CD4-positive, alpha-beta T cell (primary cell): ENCODE results near the gene DDX17. TPM values are rescaled to one million over a fixed set of nuclear protein-coding genes. Genes with fewer than 3 reads are reported as not detected.

Experiments used
- ATAC-seq: fragments of 200-7000 bp; cut with Tn5 transposase; one replicate; pipeline ENCODE4 v1.10.0; 2022; ENCODE audit warnings: mild to moderate bottlenecking; ENCODE audit not compliant: poor library complexity
- CTCF ChIA-PET: fragments of 350-600 bp; sonication (Branson Sonifier 250); formaldehyde crosslinking; loops from one replicate; lab custom pipeline; 2021; ENCODE audit warnings: antibody characterized with exemption, inconsistent platforms; lab: Charles Lee
- POLR2A ChIA-PET: fragments of 350-600 bp; sonication (Branson Sonifier 250); formaldehyde crosslinking; loops from one replicate; lab custom pipeline; 2021; ENCODE audit warnings: antibody characterized with exemption, inconsistent platforms; lab: Charles Lee
- DNase-seq, 14 experiments: peaks; one replicate each; pipeline ENCODE4 v3.0.0-alpha.2; 2013 to 2020; ENCODE audit warnings: mixed read lengths in 2 of 14
- H3K27ac ChIP-seq, 2 donors: one replicate each; pipeline versions ENCODE4 v1.5.1 to v1.7.0; 2013; ENCODE audit warnings: low read length in 2 of 2, low read depth in 1 of 2, mild to moderate bottlenecking in 1 of 2
- H3K27me3 ChIP-seq, 2 experiments: 1 replicate in 1 of 2; 2 replicates in 1 of 2; pipeline versions ENCODE4 v1.6.1 to v1.7.0; 2013; ENCODE audit warnings: low read length in 2 of 2, control low read depth in 1 of 2, mild to moderate bottlenecking in 1 of 2, moderate library complexity in 1 of 2; ENCODE audit not compliant: insufficient read depth in 2 of 2, control insufficient read depth in 1 of 2
- H3K36me3 ChIP-seq: one replicate; pipeline ENCODE4 v1.6.1; 2013; ENCODE audit warnings: low read length, control low read depth; ENCODE audit not compliant: insufficient read depth
- H3K4me1 ChIP-seq: one replicate; pipeline ENCODE4 v1.6.1; 2013; ENCODE audit warnings: low read length, control low read depth; ENCODE audit not compliant: insufficient read depth
- H3K4me3 ChIP-seq: one replicate; pipeline ENCODE4 v1.5.1; 2013; ENCODE audit warnings: mild to moderate bottlenecking, low read length, moderate library complexity
- H3K9me3 ChIP-seq, 2 experiments: 1 replicate in 1 of 2; 2 replicates in 1 of 2; pipeline versions ENCODE4 v1.6.1 to v1.7.0; 2013; ENCODE audit warnings: low read length in 2 of 2, mild to moderate bottlenecking in 2 of 2, control low read depth in 1 of 2, moderate library complexity in 1 of 2; ENCODE audit not compliant: control insufficient read depth in 1 of 2, insufficient read depth in 1 of 2
- H3K27ac Mint-ChIP-seq: one replicate; pipeline ENCODE4 v1.8.0; 2020; ENCODE audit warnings: mixed read lengths
- H3K27me3 Mint-ChIP-seq: one replicate; pipeline ENCODE4 v1.8.0; 2021; ENCODE audit warnings: mixed read lengths
- H3K36me3 Mint-ChIP-seq: one replicate; pipeline ENCODE4 v1.8.0; 2021; ENCODE audit warnings: low read depth, mixed read lengths
- H3K4me1 Mint-ChIP-seq: one replicate; pipeline ENCODE4 v1.8.0; 2021; ENCODE audit warnings: low read depth, mixed read lengths
- H3K4me3 Mint-ChIP-seq: one replicate; pipeline ENCODE4 v1.8.0; 2020; ENCODE audit warnings: mild to moderate bottlenecking, mixed read lengths
- H3K9me3 Mint-ChIP-seq: one replicate; pipeline ENCODE4 v1.8.0; 2020; ENCODE audit warnings: mixed read lengths
- CTCF ChIP-seq: fragments of 200-600 bp; IDR thresholded peaks from one replicate; pipeline ENCODE4 v1.8.0; 2022; ENCODE audit warnings: antibody characterized with exemption, mild to moderate bottlenecking
- intact Hi-C, 2 experiments: fragments of 100-400 bp; cut with DNase I in 1 of 2; cut with micrococcal nuclease in 1 of 2; formaldehyde crosslinking; loops; one replicate each; pipeline versions ENCODE4 v1.15.1 to v1.9.0; 2023 to 2025; cut with DNase I, micrococcal nuclease
- total RNA-seq, 174 experiments: library from RNA in 2 of 174; stranded (reverse) in 2 of 174; gene quantifications; one replicate each; pipeline ENCODE4 v1.2.3 and lab custom pipeline; 2021 to 2026

Gene DDX17
- total RNA-seq, 2 experiments from 2014 or later: 454 to 462 TPM

DNA sequence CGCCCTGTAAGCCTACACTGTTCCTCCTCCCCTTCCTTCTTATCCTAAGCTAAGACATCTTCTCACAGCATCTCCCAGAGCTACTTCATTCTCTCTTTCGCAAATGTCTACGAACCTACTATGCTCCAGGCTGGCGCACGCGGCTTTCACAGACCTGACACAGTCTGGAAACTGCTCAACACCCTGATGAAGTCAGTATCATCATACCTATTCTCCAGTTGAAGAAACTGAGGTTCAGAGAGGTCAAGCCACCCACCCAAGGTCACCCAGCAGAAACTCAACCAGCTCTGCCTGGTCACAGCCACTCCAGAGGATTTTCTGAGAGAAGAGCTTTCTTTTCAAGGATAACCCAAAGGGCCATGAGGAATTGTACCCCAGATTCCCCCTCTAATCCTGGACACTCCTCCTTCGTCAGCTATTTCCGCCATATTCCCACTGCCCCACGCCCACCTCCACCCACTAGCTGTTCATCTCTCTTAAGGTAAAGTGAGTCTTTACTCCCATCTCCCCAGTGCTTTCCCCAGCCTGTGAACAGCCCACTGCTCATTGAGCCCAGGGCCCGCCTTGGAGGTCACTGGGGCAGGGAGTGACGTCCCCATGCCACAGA is 52.9 kb downstream of the DDX17 start:
- no peaks in the 10 kb centered on the region for H3K36me3 ChIP-seq
- ChIA-PET CTCF (no interaction called here), POLR2A (no interaction called here)
- peaks cover 67% of the 10 kb centered on the region for H3K27me3 Mint-ChIP-seq
- H3K4me1 ChIP-seq: peaks cover 12% of the 10 kb centered on the region
- H3K4me3 ChIP-seq: no peak overlapping the region
- no peak for DNase-seq
- peaks cover 23% of the 10 kb centered on the region for H3K4me1 Mint-ChIP-seq
- peaks cover 0 to 8% of the 10 kb centered on the region in 2 experiments for H3K9me3 ChIP-seq
- TF ChIP-seq CTCF: no peak
- no peak for ATAC-seq
- no peak overlapping the region for H3K27ac ChIP-seq
- intact Hi-C loops: no loop called here
- no peaks in the 10 kb centered on the region for H3K9me3 Mint-ChIP-seq
- peak overlapping the region; percentile 67 for H3K4me3 Mint-ChIP-seq
- H3K27me3 ChIP-seq: peaks cover 40 to 42% of the 10 kb centered on the region in 2 experiments
- no peaks in the 10 kb centered on the region for H3K36me3 Mint-ChIP-seq
- H3K27ac Mint-ChIP-seq: no peak overlapping the region

- peaks cover 60% of the 10 kb centered on the region for H3K27me3 Mint-ChIP-seq
- CTCF ChIA-PET: no interaction called here
- POLR2A ChIA-PET: no interaction called here
- no peaks in the 10 kb centered on the region for H3K36me3 ChIP-seq
- no peak for DNase-seq
- no peak overlapping the region for H3K27ac ChIP-seq
- ATAC-seq: no peak
- TF ChIP-seq CTCF: no peak
- peaks cover 22% of the 10 kb centered on the region for H3K4me1 Mint-ChIP-seq
- peaks cover 0 to 8% of the 10 kb centered on the region in 2 experiments for H3K9me3 ChIP-seq
- no peaks in the 10 kb centered on the region for H3K9me3 Mint-ChIP-seq
- H3K4me3 ChIP-seq: no peak overlapping the region
- intact Hi-C loops: no loop called here
- no peak overlapping the region for H3K27ac Mint-ChIP-seq
- peaks cover 12% of the 10 kb centered on the region for H3K4me1 ChIP-seq
- no peaks in the 10 kb centered on the region for H3K36me3 Mint-ChIP-seq
- no peak overlapping the region for H3K4me3 Mint-ChIP-seq
- peaks cover 35 to 41% of the 10 kb centered on the region in 2 experiments for H3K27me3 ChIP-seq
Observed at GRCh38 chr22:38452373-38453065, 53.6 kb downstream of the DDX17 start.

- peaks cover 28 to 38% of the 10 kb centered on the region in 2 experiments for H3K27me3 ChIP-seq
- no peaks in the 10 kb centered on the region for H3K36me3 ChIP-seq
- ChIA-PET CTCF (no interaction called here), POLR2A (no interaction called here)
- H3K27ac ChIP-seq: no peak overlapping the region
- no peak overlapping the region for H3K27ac Mint-ChIP-seq
- no peak overlapping the region for H3K4me3 ChIP-seq
- H3K4me3 Mint-ChIP-seq: no peak overlapping the region
- H3K36me3 Mint-ChIP-seq: no peaks in the 10 kb centered on the region
- no peak for TF ChIP-seq CTCF
- H3K9me3 Mint-ChIP-seq: no peaks in the 10 kb centered on the region
- H3K4me1 Mint-ChIP-seq: peaks cover 15% of the 10 kb centered on the region
- intact Hi-C loops: no loop called here
- H3K27me3 Mint-ChIP-seq: peaks cover 54% of the 10 kb centered on the region
- DNase-seq: no peak
- ATAC-seq: no peak
- peaks cover 12% of the 10 kb centered on the region for H3K4me1 ChIP-seq
- peaks cover 0 to 8% of the 10 kb centered on the region in 2 experiments for H3K9me3 ChIP-seq
Observed at GRCh38 chr22:38451864-38452263, 54.2 kb downstream of the DDX17 start.
